Ureter (tissue), 1 donor: ENCODE measurements around the gene CCDC40. TPM values are rescaled to one million over a fixed set of nuclear protein-coding genes. Genes with fewer than 3 reads are reported as not detected.

Source experiments
- DNase-seq: peaks from one replicate; pipeline ENCODE4 v3.0.0-alpha.2; 2020; ENCODE audit warnings: low spot score
- total RNA-seq: library from RNA; stranded (reverse); gene quantifications from one replicate; pipeline ENCODE4 v1.2.4, GENCODE V29; 2023
- donor health status: DM: yes; HTN: yes; CAD: no.

The CCDC40 gene
- total RNA-seq, 1 donor from 2014 or later, result 12.4 TPM

DNA sequence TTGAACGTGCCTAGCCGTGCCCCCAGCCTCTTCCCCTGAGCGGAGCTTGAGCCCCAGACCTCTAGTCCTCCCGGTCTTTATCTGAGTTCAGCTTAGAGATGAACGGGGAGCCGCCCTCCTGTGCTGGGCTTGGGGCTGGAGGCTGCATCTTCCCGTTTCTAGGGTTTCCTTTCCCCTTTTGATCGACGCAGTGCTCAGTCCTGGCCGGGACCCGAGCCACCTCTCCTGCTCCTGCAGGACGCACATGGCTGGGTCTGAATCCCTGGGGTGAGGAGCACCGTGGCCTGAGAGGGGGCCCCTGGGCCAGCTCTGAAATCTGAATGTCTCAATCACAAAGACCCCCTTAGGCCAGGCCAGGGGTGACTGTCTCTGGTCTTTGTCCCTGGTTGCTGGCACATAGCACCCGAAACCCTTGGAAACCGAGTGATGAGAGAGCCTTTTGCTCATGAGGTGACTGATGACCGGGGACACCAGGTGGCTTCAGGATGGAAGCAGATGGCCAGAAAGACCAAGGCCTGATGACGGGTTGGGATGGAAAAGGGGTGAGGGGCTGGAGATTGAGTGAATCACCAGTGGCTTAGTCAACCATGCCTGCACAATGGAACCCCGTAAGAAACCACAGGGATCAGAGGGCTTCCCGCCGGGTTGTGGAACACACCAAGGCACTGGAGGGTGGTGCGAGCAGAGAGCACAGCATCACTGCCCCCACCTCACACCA, 65.7 kb downstream of the CCDC40 start:
- DNase-seq, result no peak

DNA sequence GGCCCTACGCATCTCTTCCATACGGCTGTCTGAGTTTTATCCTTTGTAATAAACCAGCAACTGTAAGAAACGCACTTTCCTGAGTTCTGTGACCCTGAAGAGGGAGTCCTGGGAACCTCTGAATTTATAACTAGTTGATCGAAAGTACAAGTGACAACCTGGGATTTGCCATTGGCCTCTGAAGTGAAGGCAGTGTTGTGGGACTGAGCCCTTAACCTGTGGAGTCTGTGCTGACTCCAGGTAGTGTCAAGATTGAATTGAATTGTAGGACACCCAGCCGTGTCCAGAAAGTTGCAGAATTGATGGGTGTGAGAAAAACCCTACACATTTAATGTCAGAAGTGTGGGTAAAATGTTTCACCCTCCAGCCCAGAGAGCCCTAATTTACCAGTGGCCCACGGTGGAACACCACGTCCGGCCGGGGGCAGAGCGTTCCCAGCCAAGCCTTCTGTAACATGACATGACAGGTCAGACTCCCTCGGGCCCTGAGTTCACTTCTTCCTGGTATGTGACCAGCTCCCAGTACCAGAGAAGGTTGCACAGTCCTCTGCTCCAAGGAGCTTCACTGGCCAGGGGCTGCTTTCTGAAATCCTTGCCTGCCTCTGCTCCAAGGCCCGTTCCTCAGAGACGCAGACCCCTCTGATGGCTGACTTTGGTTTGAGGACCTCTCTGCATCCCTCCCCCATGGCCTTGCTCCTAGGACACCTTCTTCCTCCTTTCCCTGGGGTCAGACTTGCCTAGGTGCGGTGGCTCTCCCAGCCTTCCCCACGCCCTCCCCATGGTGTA, 66.4 kb downstream of the CCDC40 start:
- DNase-seq, result no peak

DNA sequence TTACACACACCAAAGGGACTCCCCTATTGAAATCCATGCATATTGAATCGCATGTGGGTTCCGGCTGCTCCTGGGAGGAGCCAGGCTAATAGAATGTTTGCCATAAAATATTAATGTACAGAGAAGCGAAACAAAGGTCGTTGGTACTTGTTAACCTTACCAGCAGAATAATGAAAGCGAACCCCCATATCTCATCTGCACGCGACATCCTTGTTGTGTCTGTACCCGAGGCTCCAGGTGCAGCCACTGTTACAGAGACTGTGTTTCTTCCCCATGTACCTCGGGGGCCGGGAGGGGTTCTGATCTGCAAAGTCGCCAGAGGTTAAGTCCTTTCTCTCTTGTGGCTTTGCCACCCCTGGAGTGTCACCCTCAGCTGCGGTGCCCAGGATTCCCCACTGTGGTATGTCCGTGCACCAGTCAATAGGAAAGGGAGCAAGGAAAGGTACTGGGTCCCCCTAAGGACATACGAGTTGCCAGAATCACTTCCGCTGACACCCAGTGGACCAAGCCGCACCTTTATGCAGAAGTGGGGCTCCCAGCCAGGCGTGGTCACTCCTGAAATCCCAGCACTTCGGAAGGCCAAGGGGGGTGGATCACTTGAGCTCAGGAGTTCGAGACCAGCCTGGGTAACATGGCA, 67.1 kb downstream of the CCDC40 start:
- no peak for DNase-seq

DNA sequence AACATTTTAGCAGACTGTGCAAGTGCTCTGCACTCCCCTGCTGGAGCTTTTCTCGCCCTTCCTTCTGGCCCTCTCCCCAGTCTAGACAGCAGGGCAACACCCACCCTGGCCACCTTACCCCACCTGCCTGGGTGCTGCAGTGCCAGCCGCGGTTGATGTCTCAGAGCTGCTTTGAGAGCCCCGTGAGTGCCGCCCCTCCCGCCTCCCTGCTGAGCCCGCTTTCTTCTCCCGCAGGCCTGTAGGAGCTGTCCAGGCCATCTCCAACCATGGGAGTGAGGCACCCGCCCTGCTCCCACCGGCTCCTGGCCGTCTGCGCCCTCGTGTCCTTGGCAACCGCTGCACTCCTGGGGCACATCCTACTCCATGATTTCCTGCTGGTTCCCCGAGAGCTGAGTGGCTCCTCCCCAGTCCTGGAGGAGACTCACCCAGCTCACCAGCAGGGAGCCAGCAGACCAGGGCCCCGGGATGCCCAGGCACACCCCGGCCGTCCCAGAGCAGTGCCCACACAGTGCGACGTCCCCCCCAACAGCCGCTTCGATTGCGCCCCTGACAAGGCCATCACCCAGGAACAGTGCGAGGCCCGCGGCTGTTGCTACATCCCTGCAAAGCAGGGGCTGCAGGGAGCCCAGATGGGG, 68.0 kb downstream of the CCDC40 start:
- DNase-seq, result no peak

DNA sequence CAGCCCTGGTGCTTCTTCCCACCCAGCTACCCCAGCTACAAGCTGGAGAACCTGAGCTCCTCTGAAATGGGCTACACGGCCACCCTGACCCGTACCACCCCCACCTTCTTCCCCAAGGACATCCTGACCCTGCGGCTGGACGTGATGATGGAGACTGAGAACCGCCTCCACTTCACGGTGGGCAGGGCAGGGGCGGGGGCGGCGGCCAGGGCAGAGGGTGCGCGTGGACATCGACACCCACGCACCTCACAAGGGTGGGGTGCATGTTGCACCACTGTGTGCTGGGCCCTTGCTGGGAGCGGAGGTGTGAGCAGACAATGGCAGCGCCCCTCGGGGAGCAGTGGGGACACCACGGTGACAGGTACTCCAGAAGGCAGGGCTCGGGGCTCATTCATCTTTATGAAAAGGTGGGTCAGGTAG, 68.5 kb downstream of the CCDC40 start:
- no peak for DNase-seq

DNA sequence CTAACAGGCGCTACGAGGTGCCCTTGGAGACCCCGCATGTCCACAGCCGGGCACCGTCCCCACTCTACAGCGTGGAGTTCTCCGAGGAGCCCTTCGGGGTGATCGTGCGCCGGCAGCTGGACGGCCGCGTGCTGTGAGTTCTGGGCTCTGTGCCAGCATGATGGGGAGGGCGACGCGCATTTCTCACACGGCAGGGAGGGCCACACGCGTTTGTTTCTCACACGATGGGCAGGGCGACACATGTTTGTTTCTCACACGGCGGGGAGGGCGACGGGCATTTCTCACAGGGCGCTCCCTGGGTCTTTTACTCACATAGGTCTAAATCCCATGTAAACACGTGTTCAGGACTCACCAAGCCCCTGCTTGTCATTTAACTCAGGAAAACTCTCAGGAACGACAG, 69.3 kb downstream of the CCDC40 start:
- DNase-seq, result no peak

DNA sequence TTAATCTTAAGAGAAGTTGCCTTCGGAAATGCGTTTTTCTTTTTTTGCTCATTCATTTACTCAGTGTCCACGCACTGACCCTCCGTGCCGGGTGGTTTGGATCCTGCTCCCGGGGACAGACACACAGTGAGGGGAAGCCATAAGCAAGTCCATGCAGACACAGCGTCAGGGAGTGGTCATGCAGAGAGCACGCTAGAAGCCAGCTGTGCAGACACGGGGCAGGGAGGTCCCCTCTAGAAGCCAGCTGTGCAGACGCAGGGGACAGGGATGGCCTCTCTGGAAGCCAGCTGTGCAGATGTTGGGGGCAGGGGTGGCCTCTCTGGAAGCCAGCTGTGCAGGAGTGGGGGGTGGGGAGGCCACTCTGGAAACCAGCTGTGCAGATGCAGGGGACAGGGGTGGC, 69.7 kb downstream of the CCDC40 start:
- DNase-seq, result no peak

DNA sequence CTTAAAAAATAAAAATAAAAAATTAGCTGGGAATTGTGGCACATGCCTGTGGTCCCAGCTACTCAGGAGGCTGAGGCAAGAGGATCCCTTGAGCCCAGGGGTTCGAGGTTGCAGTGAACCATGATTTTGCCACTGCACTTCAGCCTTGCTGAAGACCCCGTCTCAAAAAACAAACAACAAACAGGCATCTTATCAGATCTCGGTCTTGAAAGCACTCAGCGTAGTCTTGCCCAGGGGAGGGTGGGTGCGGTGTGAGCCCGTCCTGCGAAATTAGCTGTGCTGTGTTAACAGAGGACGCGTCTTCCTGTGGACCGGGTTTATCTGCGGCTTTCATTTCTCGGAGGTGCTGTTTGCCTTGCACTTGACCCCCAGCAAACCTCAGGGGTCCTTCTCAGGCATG, 70.3 kb downstream of the CCDC40 start:
- DNase-seq, result no peak

DNA sequence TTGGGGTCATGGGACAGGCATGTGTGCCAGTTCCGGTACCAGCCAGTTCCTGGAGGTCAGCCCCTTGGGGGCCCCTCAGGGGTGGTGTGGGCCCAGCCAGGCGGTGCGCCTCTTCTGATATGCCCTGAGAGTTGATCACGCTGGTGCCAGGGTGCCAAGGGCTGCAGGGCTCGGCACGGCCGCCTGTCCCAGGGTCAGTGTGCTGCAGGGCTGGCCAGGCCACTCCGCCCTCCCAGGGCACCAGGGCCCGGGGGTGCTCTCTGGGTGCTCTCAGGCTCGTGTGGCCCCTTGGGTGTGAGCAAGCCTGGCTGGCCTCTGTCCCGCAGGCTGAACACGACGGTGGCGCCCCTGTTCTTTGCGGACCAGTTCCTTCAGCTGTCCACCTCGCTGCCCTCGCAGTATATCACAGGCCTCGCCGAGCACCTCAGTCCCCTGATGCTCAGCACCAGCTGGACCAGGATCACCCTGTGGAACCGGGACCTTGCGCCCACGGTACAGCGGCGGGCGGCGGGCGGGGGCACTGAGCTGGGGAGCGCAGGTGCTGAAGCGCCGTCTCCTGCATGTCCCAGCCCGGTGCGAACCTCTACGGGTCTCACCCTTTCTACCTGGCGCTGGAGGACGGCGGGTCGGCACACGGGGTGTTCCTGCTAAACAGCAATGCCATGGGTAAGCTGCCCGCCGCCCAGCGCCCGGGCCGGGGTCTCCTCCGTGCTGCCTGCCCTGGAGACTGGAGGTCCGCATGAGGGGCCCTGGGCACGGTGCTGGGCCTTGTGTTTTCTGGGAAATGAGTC, 71.0 kb downstream of the CCDC40 start:
- DNase-seq, result no peak

DNA sequence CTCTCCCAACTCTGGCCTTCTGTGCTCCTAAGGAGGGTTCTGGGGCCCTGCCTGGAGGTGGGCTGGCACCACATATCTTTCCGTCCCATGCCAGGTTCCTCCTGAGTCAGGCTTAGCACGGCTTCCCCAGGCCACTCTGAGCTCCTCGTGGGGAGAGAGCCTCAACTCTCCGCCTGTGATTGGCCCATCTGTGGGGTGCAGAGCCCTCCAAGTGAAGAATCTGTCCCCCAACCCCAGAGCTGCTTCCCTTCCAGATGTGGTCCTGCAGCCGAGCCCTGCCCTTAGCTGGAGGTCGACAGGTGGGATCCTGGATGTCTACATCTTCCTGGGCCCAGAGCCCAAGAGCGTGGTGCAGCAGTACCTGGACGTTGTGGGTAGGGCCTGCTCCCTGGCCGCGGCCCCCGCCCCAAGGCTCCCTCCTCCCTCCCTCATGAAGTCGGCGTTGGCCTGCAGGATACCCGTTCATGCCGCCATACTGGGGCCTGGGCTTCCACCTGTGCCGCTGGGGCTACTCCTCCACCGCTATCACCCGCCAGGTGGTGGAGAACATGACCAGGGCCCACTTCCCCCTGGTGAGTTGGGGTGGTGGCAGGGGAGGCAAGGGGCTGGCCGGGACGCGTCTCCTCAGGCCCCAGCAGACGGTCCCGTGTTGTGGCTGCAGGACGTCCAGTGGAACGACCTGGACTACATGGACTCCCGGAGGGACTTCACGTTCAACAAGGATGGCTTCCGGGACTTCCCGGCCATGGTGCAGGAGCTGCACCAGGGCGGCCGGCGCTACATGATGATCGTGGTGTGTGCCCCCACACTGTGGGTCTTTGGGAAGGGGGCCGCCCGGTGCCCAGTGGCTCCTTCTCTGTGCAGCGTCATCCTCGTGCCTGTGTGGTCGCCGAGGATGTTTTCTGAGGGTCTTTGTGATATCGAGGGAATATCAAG, 71.9 kb downstream of the CCDC40 start:
- no peak for DNase-seq

DNA sequence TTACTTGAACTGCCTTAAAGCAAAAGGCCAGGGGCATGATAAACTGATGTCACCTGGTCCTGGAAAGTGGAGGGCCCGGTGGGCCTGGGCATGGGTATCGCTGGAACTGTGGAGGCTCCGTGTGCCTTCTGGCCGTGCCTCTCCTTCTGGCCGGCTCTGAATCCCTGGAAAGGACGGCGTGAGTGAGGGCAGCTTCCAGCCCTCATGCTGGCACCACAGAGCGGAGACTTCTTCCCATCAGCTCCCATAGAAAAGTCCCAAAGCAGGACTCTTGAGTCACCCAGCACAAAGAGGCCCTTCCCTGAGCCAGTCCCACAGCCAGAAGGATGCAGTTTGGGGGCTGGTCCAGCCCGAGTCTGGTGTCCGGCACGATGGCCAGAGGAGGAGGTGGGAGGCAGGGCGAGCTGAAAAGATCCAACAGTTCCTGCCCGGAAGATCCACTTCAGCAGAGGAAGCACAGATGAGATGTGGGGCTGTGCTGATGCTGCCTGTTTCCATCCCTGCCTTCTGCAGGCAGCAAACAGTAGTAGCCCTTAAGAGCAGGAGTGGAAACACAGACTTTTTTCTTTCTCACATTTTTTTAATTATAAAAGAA, 72.7 kb downstream of the CCDC40 start:
- DNase-seq, result no peak

DNA sequence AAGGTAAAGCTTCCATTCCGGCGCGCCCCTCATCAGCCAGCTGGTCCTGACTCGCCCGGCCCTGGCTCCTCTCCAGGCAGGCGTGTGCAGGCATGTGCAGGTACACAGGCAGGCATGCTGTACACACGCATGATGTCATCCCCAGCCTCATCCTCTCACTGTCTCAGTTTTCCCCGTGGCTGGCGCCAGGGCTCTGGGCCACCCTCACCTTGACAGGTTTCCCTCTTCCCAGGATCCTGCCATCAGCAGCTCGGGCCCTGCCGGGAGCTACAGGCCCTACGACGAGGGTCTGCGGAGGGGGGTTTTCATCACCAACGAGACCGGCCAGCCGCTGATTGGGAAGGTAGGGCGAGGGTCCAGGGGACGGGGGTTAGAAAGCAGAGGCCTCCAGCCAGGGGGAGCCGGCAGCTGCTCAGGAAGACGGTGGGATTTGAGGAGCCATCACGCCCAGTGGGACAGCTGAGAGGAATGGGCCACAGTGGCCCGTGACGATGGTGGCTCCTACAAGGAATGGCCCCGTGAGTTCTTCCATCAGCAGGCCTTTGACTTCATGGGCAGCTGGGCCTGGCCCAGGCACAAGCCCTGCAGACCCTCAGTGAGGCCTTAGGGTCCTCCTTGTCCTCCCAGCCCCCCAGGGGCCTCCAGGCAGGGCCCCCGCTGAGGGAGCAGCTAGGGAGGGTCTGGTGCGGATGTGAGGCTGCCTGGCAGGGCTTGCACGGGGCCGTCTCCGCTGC, 73.4 kb downstream of the CCDC40 start:
- peak; percentile 81 for DNase-seq

DNA sequence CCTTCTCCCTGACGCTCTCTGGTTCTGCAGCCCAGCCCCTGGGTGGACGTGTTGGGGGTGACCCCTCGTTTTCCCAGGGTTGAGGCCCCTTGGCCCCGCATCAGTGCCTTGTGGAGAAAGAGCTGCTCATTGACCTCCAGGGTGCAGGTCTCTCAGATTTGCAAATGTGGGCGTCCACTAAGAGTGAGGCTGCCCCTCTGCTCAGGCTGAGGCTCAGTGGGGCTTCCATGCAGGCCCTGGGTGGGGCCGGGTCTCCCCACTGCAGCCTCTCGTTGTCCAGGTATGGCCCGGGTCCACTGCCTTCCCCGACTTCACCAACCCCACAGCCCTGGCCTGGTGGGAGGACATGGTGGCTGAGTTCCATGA, 74.0 kb downstream of the CCDC40 start:
- DNase-seq, result no peak

DNA sequence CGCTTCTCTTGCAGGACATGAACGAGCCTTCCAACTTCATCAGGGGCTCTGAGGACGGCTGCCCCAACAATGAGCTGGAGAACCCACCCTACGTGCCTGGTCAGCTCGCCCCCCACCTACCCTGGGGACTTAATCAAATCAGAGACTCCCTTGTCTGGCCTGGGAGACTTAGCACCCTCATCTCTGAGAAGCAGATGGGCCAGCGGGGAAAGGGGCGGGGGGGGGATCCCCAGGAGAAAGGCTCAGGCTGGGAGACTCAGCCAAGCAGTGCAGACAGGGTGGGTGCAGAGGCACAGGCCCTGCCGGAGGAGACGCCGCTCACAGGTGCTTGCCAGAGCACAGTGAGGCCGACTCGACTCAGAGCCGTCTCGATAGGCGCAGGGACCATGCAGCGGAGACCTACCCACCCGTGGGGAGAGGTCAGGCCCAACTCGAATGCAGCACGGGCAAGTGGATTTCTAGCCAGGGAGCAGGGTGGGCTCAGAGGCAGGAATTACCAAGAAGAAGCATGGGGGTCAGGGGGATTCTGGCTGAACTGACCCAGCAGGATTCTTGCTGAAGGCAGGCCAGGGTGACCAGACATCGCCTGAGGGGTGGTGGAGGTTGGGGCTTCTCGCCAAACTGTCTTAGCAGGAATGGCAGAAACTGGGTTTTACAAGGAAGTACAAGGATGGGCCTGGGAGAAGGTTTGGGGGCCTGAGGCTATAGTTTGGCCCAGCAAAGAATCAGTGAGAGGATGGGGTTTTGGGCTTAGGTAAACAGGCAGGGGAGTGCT, 74.7 kb downstream of the CCDC40 start:
- DNase-seq, result no peak

DNA sequence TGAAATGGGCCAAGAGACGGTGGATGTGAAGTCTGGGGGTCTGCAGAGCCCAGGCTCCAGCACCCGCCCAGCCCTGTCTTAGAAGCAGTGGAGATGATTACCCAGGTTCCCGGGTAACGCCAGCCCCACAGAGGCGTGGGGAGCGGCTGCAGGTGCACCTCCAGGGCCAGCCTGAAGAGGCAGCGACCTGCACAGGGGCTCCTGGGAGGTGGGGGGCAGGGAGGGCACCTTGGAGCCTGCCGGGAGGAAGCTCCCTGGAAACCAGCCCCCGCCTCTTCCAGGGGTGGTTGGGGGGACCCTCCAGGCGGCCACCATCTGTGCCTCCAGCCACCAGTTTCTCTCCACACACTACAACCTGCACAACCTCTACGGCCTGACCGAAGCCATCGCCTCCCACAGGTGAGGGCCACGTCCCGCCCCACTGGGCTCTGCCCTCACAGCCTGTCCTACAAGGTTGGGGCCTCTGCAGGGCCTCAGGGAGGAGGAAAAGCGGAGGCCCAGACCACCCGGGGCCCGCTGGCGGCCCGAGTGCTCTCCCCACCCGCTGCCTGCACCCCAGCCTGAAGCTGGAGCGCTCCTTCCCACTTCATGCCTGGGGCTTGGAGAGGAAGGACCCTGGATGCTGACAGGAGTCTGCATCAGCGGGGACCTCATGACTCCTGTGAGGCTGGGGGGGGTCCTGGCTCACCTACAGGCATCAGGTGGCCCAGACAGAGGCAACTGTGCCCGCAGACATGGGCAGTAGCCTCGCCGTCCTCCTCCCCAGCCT, 75.4 kb downstream of the CCDC40 start:
- no peak for DNase-seq

DNA sequence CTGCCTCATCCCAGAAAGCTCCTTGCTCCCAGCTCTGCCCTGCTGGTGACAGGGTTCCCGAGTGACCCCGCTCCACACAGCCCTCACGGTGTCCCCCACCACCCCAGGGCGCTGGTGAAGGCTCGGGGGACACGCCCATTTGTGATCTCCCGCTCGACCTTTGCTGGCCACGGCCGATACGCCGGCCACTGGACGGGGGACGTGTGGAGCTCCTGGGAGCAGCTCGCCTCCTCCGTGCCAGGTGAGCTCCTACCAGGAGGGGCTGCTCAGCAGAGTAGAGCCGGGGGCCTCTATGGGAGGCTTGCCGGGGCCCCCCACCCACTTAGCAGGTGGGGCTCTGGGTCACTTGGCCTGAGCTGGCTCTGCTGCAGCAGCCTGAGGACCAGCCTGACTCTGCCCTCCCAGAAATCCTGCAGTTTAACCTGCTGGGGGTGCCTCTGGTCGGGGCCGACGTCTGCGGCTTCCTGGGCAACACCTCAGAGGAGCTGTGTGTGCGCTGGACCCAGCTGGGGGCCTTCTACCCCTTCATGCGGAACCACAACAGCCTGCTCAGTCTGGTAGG, 76.1 kb downstream of the CCDC40 start:
- DNase-seq, result peak; percentile 42

DNA sequence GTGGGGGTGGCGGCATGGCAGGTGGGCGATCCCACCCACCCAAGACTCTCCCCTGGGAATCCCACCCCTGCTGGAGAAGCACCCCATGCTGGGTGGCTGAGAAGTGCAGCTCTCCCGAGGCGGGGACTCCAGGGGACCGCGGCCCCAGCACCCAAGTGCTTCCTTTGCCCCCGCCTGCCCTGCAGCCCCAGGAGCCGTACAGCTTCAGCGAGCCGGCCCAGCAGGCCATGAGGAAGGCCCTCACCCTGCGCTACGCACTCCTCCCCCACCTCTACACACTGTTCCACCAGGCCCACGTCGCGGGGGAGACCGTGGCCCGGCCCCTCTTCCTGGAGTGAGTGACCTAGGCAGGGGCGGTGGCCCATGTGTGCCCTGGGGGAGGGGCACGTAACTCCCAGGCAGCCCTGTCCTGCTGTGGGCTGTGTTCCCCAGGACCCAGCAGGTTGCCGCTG, 76.6 kb downstream of the CCDC40 start:
- DNase-seq, result no peak
